GM12872 (cell line): ENCODE results near the gene AMFR.

Experiments
- TF ChIP-seq, protein P1 (sequence below): IDR thresholded peaks from 3 replicates; pipeline ENCODE4 v1.5.1; 2011; ENCODE audit warnings: low read depth, mild to moderate bottlenecking, low read length, moderate library complexity; ENCODE audit not compliant: insufficient read depth

AMFR gene

DNA sequence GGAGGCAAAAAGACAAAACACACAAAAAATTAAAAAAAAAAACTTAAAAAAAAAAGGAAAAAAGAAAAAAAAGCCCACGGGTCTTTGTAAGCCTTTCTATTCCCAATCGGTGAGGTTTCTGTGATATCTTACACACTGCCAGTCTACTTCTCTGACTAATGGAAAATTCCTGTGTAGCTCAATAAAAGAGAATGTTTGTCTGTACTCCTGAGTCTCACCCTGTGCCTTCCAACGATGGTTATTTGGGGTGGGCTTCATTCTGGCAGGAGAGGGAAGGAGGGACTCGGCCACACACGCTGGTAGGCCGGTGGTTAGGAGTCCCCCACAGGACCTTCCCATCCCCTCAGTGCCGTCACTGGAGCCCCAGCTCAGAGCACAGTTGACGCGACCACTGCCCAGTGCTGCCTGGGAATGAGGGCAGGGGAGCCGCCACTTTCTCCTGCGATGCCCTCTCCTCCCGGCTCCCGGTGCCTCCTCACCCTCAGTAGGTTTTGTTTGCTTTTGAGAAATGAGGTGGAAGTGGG, 68.0 kb downstream of the AMFR start:
- TF ChIP-seq, protein P1, sequence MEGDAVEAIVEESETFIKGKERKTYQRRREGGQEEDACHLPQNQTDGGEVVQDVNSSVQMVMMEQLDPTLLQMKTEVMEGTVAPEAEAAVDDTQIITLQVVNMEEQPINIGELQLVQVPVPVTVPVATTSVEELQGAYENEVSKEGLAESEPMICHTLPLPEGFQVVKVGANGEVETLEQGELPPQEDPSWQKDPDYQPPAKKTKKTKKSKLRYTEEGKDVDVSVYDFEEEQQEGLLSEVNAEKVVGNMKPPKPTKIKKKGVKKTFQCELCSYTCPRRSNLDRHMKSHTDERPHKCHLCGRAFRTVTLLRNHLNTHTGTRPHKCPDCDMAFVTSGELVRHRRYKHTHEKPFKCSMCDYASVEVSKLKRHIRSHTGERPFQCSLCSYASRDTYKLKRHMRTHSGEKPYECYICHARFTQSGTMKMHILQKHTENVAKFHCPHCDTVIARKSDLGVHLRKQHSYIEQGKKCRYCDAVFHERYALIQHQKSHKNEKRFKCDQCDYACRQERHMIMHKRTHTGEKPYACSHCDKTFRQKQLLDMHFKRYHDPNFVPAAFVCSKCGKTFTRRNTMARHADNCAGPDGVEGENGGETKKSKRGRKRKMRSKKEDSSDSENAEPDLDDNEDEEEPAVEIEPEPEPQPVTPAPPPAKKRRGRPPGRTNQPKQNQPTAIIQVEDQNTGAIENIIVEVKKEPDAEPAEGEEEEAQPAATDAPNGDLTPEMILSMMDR: no peak

DNA sequence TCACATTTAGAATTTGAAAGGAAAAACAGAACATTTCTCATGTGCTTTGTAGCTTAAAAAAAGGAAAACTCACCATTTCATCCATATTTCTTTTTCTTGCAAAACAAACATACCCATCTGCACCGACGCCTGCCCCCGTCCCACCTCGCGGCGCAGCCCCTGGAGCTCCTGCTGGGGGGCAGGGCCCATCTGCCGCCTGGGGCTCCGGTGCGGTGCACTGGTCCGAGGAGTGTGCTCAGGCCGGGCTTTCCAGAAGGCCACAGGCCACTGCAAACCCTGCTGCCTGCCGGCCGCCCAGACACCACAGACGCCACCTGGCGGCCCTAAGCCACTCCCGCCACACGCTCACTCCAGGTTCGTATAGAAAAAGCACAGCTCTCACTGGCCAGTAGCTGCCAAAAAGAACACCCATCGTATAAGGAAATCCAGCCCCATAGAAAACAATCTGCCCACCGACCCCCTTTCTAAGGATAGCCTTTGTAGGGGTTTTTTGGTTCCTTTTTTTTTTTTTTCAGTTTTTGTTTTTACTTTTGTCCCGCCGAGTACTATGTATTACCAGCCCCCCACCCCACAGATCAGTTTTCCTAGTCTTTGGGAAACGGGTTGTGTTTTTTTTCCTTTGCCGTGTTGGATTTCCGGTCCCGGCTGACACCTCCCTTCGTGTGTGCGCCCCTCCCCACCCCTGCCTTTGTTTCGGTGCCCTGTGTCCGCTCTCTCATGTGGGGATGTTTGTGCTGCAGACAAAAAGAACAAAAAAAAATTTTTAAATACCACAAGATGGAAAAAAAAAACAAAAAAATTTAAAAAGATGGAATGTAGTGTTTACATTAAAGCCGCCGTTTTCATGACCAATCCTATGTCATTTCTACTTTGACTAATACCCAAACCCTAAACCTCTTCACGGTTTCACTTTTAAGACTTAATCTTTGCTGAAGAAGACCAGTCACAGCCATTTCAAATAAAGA, 68.8 kb downstream of the AMFR start:
- TF ChIP-seq, protein P1: peak; percentile 91

DNA sequence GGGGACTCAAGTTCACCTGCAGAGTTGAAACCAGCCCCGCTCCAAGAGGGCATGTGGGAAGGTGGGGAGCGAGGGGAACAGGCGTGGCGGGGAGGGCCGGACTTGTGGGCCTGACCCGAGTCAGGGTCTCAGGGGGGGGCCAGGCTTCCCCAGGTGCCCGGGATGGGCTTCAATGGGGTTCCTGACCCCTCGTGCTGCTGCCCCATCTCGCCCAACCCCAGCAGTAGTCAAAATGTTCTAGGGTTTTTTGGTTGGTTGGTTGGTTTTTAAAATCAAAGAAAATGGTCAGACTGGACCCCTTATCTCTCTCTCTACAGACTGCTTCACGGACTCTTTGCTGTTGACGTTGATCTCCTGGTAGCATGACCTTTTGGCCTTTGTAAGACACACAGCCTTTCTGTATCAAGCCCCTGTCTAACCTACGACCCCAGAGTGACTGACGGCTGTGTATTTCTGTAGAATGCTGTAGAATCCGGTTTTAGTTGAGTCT, 69.5 kb downstream of the AMFR start:
- TF ChIP-seq, protein P1: no peak

DNA sequence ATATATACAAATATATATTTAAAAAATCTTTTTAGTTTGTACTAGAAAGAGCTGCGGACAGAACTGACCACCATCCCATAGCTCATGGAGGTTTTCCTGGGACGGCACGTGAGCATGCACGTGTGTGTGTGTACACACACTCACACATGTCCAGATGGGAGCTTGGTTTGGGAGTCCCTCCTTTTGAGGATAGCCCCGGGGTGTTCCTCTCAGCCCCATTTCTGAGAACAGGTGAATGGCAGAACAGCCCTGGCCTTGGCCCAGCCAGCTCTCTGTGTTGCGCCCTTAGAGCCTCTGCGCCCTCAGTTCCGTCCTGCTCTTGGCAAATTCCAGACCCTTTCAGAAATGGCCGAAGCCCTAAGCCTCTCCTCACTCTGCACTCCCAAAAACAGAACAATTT, 70.1 kb downstream of the AMFR start:
- TF ChIP-seq, protein P1: no peak

DNA sequence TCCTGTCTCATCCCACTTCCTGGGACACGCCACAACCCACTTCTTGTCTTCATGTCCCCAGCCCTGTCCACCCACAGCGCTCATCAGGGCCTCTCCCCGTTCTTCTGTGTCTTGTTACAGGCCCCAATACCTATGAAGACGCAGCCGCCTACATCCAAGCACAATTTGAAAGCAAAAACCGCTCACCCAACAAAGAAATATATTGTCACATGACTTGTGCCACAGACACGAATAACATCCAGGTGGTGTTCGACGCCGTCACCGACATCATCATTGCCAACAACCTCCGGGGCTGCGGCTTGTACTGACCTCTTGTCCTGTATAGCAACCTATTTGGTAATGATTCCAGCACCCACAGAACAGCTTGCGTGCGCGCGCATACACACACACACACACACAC, 70.6 kb downstream of the AMFR start:
- TF ChIP-seq, protein P1: no peak

DNA sequence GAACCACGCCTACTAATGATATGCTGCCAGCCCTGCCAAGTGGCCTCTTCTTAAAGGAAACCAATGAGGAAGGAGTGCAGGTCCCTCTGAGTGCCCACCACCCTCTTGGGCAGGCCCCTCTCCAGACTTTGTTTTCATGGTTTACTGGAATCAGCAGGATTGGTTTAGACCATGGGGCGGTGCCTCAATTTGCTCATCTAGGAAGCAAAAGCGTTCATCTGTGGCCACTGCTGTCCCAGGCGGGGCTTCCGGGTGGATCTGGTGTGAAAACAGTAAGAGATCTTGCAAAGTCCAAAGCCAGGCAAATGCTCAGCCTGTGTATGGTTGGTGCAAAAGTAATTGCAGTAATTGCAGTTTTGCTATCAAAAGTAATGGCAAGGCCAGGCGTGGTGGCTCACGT, 71.3 kb downstream of the AMFR start:
- TF ChIP-seq, protein P1: no peak

DNA sequence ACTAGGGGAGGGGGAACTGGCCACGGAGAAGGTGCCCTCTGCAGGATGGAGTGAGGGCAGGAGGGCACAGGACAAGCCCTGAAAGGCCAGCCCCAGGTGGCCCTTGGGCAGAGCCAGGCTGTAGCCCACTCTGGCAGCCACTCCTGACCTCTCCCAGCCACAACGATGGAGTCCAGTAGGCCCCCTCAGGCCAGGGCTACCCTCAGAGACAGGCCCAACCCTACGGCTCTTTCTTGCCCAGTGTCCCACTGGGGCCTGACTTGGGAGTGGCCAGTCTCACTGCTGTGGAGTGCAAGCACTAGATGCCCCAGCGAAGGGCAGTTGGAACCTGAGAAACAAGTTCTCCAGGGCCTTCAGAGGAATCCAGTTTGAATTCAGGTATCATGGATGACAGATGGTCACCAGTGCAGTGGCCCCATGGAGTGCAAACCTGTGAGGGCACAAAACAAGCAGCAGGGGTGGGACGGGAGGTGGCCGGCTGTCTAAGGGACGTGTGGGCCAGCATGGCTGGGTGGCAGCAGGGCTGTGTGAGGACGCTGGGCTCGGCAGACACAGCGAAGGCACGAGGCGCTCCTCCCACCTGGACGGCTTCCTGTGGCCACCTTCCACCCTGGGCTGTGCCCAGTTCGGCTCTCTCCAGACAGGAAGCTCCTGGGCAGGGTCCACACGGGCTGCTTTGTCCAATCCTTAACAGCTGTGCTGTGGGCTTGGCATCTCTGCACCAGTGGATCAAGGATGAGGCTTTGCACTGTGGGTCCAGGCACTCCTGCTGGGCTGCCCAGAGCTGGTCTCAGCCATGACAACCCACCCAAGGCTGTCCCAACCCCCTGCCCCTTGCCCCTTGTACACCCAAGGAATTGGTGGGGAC, 72.1 kb downstream of the AMFR start:
- TF ChIP-seq, protein P1: no peak
